Renal cortical epithelial cell (primary cell): Measurements from ENCODE around the gene SARM1. TPM values are rescaled to one million over a fixed set of nuclear protein-coding genes. Genes with fewer than 3 reads are reported as not detected.

Experiments used
- DNase-seq: peaks from one replicate; pipeline ENCODE4 v3.0.0-alpha.2; 2011; ENCODE audit warnings: low read depth
- total RNA-seq: library from RNA; depleted of rRNA; stranded (reverse); fragments of >200 nt; gene quantifications from 2 replicates; pipeline ENCODE4 v1.2.3, GENCODE V29; 2014

SARM1 gene
- total RNA-seq, 1 donor from 2014 or later = 8.9 TPM

DNA sequence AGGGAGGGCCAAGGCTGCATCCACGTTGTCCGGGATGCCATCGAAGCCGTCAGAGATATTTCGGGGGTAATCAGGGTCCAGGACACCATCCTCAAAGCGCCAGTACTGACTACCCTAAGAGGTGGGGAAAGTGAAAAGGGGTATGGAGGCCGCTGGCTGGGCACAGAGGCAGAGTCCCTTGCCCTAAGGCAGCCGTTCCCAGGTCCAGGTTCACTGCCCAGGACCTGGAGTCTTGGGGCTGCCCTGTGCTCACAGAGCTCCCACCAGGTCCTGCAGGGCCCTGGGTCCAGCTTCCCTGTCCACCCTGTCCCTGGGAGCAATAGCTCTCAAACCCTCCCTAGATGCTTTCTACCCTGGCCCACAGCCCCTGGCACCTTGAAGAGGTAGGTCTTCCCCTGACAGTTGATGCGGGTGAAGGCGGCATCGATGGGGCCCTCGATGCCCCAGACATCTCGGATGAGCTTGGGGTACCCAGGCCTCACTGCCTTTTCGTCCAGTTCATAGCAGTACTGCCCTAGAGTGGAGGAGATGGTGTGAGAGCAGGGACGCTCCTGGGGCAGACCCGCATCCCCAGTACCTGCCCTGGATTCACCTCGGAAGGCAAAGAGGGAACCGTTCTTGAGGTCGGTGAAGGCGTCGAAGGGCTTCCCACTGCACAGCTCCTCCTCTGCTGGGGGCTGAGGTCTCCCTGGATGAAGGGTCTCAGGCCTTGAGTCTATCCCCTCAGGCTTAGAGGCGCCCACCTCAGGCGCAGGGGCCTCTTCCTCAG is 2.4 kb upstream of the SARM1 start:
- DNase-seq = no peak

DNA sequence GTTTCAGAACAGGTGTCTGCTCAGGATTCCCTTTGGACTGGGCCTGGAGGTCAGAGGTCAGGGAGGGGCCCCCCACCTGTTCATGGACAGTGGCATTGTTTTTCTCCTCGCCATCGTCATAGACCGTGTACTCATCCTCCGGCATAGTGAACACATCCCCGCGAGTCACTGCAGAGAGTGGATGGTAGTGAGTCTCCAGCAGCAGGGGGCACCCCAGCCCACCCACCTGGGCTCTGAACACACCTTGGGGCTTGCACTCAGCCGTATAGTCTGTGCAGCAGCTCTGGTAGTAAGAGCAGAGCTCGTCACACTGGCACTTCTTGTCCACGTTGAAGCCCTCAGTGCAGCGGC is 1.8 kb upstream of the SARM1 start:
- no peak for DNase-seq

DNA sequence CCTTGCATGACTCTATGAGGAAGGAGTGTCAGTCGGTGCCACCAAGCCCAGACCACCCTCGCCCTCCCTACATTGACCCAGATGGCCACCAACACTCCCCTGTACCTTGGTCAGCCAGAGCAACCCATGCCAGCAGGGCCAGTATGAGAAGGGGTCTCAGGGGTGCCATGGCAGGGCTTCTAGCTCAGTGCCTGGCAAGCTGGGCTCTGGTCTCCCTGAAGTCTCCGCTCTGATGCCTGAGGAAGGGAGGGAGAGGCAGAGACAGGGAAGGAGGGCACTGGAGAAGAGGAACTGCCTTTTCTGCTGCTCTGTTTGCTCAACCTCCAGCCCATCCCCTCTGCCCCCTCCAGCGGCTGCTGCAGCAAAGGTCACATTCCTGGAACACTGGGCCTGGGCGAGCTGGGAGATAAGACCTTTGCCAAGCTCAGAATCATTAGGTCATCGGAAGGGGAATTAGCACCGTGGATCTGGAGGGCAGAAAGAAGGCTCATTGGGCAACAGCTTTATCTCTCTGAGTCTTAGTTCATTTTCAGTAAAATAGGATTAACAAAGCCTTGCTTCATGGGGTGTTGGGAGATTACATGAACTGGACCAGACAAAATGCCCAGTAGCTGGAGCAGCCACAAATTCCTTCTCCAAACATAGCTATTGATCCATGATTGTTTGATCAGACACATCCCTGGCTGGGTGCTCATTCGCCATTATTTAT is 1.3 kb upstream of the SARM1 start, which contains the start of gene VTN:
TSS of gene VTN (minus strand) at position 273 of the 709 bp plus-strand sequence. CDS start at position 169, 104 bp downstream.
- DNase-seq = no peak

DNA sequence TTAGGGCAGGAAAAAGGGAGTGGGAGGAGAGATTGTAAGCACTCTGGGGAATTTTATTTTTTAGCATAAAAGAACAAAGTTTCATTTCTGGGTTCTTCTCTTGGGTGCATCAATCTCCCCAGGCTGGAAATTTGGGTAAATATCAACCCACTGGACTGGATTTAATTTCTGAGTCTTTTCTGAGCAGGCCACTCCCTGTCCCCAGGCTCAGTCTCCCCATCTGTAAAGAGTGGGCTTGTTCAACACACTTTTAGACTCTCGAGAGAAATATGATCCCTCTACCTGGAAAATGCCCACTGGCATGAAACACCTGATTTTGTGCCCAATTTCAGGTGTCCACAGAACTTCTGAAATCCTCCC is 770 bp upstream of the SARM1 start:
- DNase-seq = no peak

DNA sequence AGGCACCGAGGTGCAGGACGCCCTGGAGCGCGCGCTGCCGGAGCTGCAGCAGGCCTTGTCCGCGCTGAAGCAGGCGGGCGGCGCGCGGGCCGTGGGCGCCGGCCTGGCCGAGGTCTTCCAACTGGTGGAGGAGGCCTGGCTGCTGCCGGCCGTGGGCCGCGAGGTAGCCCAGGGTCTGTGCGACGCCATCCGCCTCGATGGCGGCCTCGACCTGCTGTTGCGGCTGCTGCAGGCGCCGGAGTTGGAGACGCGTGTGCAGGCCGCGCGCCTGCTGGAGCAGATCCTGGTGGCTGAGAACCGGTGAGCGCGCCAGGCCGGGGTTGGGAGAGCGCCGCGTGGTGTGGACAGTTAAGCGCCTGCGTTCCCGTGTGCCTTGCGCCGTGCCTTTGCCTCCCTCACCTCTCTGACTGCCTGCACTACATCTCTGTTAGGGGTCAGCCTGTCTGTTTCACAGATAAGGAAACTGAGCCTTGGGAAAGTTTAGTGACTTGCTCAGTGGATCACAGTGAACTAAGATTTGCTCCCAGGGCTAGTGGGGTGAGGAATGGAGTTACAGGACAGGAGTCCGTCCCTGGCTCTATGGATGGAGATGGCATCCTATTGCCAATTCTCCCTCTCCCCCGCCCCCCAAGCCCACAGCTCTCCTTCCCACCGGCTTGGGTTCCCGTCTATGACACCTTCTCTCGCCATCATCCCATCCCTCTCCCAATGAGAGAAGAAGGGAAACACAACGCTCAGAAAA is 880 bp downstream of the SARM1 start:
- DNase-seq = no peak

DNA sequence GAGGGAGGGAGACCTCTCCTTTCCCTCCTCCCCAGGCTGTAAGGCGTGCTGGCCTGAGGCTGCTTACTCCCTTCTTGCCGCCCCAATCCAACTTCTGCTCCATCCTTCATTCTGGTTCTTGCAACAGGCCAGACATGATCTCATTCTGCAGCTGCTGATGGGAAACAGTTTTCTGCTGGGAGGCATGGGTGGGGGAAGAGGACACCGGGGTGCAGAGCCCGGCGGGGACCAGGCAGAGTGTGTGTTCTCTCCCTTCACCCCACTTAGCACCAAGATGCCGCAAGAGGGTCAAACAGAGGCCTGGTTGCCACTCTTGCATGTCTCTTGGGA is 1.4 kb downstream of the SARM1 start:
- no peak for DNase-seq

DNA sequence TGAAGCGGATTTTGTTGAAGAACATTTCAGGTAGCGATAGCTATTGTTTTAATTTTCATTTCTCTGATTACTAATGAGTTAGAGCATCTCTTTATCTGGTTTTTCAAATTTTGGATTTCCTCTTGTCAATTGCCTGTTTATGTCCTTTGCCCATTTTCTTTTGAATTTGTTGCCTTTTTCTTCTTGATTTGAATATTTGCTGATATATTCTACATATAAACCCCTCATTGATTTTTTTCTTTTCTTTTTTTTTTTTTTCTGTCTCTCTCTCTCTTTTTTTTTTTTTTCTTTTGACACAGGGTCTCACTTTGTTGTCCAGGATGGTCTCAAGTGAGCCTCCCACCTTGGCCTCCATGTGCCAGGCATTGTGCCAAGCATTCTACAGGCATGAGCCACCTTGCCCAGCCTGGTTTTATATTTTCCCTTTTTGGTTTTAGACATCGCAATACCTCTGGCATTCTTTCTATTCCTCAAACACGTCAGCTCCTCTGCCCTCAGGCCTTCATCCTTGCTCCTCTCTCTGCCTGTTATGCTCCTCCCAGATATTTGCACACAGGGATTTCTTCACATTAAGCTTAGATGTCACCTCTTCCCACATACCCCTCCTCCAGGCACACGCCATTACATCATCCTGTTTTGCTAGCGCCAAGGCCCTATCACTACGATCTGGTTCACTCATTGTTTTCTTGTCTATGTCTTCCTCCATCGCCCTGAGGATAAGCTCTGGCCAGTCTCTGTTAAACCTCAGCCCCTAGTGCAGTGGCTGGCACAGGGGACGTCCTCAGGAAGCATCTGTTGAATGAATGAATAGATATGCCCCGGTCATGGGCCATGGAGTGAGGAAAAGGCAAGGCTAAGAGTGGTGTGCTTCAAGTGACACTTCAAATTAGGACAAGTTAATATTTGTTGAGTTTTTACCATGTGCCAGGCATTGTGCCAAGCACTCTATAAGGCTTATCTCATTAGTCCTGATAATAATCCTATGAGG is 8.6 kb downstream of the SARM1 start:
- no peak for DNase-seq

DNA sequence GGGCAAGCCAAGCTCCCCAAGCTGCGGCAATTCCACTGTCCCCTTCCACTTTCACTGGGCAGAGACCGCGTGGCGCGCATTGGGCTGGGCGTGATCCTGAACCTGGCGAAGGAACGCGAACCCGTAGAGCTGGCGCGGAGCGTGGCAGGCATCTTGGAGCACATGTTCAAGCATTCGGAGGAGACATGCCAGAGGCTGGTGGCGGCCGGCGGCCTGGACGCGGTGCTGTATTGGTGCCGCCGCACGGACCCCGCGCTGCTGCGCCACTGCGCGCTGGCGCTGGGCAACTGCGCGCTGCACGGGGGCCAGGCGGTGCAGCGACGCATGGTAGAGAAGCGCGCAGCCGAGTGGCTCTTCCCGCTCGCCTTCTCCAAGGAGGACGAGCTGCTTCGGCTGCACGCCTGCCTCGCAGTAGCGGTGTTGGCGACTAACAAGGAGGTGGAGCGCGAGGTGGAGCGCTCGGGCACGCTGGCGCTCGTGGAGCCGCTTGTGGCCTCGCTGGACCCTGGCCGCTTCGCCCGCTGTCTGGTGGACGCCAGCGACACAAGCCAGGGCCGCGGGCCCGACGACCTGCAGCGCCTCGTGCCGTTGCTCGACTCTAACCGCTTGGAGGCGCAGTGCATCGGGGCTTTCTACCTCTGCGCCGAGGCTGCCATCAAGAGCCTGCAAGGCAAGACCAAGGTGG is 9.8 kb downstream of the SARM1 start:
- no peak for DNase-seq

DNA sequence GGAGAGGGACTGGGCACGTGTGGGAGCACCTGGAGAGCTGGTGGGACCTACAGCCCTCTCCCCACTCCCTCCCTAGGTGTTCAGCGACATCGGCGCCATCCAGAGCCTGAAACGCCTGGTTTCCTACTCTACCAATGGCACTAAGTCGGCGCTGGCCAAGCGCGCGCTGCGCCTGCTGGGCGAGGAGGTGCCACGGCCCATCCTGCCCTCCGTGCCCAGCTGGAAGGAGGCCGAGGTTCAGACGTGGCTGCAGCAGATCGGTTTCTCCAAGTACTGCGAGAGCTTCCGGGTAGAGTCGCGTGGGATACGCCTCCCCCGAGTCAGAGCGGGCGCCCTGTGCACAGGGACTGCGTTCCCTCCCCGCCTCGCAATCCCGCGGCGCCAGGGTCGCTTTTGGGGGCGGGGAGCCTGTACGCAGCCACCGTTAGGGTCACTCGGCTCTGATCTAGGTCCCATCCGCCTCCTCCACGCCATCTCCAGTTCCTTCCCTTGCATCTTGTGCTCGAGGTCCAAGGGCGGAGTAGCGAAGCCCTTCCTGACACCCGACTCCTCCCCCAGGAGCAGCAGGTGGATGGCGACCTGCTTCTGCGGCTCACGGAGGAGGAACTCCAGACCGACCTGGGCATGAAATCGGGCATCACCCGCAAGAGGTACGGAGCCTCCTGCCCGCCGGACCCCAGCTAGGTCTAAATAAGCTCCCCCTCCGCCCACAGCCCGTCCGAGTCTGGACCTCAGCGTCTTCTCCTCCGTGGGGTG is 13.0 kb downstream of the SARM1 start:
- peak; percentile 42 for DNase-seq

DNA sequence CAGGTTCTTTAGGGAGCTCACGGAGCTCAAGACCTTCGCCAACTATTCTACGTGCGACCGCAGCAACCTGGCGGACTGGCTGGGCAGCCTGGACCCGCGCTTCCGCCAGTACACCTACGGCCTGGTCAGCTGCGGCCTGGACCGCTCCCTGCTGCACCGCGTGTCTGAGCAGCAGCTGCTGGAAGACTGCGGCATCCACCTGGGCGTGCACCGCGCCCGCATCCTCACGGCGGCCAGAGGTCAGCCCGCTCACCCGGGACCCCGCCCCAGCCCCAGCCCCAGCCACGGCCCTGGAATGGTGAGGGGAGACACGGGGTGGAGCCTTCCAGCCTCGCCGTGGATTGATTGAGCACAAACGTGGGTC is 13.5 kb downstream of the SARM1 start:
- no peak for DNase-seq

DNA sequence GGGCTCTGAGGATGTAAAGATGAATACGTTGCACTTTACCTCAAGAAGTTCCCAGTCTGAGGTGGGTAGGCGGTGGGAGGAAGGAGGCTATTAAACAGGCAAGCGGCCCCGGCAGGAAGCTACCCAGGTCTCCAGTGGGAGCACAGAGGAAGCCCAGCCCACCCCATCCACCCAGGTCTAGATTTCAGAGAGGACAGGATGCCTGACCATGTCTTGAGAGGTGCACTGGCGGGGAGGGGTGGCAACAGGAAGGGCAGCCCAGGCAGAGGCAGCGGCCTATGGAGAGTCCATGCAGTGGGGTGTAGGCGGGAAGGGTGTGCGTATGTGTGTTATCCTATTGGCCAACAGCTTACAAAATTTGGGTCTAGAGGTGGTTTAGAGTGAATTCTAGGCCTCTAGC is 13.9 kb downstream of the SARM1 start:
- no peak for DNase-seq

DNA sequence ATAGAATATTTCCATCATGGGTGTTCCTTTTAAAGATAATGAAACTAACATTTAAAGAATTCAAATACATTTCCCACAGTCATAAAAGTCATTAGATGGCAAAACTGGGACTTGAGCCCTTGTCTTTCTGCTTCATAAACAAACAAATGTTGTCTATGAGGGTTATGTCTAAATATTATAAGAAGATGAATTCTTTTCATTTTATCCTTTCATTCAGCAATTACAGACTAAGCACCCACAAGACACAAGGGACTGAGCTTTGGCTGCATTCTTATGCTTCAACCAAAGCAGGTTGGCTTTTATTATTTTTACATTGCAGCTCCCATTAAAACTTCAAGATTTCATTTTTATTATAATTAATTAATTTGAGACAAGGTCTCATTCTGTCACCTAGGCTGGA is 14.9 kb downstream of the SARM1 start:
- DNase-seq = no peak

DNA sequence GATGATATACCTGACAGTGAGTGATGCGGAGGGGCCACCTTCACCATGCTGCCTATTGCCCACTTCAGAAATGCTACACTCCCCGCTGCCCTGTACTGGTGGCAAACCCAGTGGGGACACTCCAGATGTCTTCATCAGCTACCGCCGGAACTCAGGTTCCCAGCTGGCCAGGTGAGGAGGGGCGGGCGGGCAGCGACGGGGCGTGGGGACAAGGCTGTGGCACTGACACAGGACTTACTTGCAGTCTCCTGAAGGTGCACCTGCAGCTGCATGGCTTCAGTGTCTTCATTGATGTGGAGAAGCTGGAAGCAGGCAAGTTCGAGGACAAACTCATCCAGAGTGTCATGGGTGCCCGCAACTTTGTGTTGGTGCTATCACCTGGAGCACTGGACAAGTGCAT is 16.6 kb downstream of the SARM1 start:
- no peak for DNase-seq

DNA sequence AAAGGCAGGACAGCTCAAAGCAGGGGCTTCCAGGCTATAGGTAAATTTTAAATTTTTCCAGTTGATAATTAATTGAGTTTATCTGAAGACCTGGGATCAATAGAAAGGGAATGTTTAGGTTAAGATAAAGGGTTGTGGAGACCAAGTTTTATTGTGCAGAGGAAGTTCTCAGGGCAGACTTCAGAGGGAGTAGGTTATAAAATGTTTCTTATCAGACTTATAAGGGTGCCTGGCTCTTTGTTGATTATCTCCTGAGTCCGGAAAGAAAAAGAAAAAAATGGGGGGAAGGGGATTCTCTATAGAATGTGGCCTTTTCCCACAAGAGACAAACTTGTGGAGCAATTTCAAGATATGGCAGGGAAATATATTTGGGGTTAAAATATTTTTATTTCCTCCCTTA is 18.6 kb downstream of the SARM1 start:
- DNase-seq = no peak

DNA sequence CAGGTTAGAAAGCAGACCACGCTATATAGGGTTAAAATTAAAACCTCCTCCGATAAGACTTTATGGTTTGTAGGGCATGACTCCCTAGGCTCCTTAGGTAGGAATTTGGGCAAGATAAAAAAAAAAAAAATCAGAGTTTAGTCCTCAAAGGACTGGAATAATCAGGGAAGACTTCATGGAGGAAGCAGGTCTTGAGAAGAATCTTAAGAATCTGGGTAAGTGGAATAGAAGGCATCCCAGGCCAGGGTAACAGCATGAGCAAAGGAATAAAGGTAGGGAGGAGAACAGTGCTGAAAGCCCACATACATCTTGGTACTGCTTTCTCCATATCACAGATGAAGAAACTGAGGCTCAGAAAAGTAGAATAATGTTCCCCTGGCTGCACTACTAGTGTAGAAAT is 19.1 kb downstream of the SARM1 start:
- no peak for DNase-seq

DNA sequence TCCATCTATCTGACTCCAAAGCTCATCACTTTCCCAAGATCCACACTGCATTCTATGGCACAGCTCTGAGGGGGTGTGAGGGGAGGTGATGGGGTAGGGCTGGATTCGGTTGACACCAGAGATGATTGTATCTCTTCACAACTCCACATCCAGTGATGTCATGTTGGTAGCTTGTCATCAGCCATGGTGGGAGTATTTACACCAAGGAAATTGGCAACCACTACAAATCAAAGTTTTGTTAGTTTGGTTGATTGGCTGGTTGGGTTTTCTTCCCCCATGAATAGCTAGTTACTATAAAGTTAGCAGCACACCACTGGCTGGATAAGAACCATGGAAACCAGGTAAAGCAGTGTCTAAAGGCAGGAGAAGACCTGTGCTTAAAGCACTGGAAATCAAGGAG is 19.5 kb downstream of the SARM1 start:
- no peak for DNase-seq

DNA sequence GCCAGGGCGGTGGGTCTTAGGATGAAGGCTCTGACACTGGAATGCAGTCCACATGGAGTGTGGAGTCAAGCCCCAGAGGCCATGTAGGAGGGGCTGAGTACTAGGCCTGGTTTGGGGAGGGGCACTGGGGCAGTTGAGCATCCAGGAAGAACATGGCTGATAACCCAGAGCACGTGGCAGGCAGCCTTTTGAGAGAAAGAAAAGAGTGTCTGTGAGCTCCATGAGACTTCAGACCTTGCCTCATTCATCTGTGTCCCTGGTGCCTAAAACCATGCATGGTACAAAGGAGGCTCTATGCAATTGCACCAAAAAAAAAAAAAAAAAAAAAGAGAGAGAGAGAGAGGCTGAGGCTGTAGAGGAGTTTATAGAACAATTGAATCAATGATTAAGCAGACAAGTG is 19.9 kb downstream of the SARM1 start:
- DNase-seq = no peak

DNA sequence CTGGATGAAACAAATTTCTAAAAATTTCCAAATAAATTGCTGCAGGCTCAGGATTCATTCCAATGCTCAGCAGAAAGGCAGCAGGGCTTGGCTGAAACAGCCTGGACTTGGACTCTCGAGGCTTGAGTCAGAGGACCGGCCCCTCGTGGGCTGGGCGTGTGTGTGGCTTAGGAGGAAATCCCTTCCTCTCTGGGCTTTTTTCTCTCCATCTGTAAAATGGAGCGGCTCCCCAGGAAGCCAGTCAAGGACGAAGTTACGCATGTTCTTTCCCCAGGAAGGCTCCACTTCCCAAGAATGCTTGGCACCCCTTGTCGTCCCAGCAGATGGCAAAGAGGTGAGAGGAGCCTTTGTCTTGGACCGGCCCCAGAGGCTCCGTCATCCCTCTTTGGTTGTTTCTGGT is 21.0 kb downstream of the SARM1 start:
- DNase-seq = no peak

DNA sequence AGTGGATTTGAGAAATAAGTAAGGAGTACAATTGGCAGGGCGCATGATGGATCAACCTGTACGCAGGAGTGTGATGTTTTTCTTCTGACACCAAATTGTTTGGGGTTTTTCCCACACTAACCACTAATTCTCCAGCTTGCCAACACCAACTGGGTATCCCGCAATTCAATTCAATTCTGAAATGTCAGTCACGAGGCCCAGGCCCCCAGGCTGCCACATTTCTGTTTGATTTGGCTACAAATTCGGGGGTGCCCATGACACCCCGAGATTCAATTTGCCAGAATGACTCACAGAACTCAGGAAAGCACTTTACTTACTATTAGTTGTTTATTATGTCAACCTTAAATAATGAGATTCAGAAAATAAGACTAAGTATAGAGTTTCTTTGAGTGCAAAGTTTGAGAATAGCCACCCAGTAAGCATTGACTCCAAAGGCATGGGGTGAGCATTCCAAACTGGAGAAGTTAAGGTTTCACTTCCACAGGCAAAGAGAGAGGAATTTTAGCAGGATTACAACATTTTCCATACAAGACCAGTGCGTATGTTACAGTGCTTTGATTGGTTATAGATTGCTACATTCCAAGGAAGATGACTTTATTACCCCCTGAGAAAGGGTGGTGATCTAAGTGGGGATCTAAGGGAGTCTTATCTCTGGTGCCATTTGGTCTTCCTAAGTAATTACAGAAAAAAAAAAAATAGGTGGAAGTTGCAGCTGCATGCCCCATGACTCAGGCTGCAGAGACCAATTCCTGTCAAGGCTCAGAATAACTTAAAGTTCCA is 23.0 kb downstream of the SARM1 start:
- peak; percentile 16 for DNase-seq

DNA sequence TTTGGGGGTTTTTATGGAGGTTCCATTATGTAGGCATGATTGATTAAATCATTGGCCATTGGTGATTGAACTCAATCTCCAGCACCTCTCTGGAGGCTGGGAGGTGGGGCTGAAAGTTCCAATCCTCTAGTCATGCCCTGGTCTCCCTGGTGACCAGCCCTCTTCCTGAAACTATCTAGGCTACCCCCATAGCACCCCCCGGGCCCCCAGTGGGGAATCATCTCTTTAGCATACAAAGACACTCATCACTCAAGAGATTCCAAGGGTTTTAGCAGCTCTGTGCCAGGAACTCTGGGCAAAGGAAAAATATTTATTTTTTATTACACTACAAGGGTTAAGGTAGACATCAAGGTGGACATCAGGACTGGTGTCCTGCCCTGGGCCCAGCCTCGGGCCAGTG is 23.9 kb downstream of the SARM1 start:
- no peak for DNase-seq
